ENCODE results near the gene EBF3. TPM values are rescaled to one million over a fixed set of nuclear protein-coding genes. Genes with fewer than 3 reads are reported as not detected.

Gene EBF3
- total RNA-seq, 1 experiment from 2014 or later: not detected

DNA sequence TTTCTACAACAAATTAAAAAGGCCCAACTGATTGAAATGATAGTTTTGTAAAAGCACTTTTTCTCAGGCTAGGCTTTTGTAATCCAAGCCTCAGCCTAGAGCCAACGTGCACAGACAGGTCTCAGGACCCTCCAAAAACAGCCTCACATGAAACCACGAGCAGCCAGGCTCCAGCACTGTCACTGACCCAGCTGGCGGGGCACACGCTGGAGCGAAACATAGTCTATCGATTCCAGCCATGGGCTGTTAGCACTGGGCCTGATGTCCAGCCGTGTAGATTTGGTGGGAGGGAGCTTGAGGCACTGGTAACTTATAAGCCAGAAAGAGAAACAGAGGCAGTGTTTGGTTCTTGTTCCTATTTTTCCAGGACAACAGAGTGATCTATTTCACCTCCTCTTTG lies 104.5 kb downstream of the EBF3 start:
- no peak overlapping the region for H2AFZ ChIP-seq (ENCODE audit: low read length)
- intact Hi-C loops (cut with micrococcal nuclease): no loop called here
- POLR2A ChIA-PET (ENCODE audit: unreplicated experiment): no interaction called here
- H3K9me2 ChIP-seq (replicated peaks; ENCODE audit: low read length): no peaks in the 10 kb centered on the region
- no peak overlapping the region for H3K4me2 ChIP-seq (ENCODE audit: low read length)
- no peaks in the 10 kb centered on the region for H3K36me3 ChIP-seq (ENCODE audit: low read depth, low read length)
- H3K27me3 ChIP-seq (ENCODE audit: low read length): peaks cover 32% of the 10 kb centered on the region
- BruUV-seq (replicated peaks): no TSS peak
- H3F3A ChIP-seq (ENCODE audit: low read length, unreplicated experiment): no peaks in the 10 kb centered on the region
- no peaks in the 10 kb centered on the region for H4K20me1 ChIP-seq (ENCODE audit: low read length)
- TF ChIP-seq EZH2 (IDR thresholded peaks at IDR 0.05; ENCODE audit: low read length, unreplicated experiment): no peak
- no peak for TF ChIP-seq EZH2phosphoT487 (IDR thresholded peaks at IDR 0.05; ENCODE audit: borderline replicate concordance, low read length)
- TF ChIP-seq, protein P1, sequence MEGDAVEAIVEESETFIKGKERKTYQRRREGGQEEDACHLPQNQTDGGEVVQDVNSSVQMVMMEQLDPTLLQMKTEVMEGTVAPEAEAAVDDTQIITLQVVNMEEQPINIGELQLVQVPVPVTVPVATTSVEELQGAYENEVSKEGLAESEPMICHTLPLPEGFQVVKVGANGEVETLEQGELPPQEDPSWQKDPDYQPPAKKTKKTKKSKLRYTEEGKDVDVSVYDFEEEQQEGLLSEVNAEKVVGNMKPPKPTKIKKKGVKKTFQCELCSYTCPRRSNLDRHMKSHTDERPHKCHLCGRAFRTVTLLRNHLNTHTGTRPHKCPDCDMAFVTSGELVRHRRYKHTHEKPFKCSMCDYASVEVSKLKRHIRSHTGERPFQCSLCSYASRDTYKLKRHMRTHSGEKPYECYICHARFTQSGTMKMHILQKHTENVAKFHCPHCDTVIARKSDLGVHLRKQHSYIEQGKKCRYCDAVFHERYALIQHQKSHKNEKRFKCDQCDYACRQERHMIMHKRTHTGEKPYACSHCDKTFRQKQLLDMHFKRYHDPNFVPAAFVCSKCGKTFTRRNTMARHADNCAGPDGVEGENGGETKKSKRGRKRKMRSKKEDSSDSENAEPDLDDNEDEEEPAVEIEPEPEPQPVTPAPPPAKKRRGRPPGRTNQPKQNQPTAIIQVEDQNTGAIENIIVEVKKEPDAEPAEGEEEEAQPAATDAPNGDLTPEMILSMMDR (conservative IDR thresholded peaks at IDR 0.05; ENCODE audit: low read depth, low read length): no peak
- no peak for DNase-seq
- no peak overlapping the region for H3K4me3 ChIP-seq (ENCODE audit: low read length)
- H3K9ac ChIP-seq (ENCODE audit: low read length): no peak overlapping the region
- H3K9me3 ChIP-seq (ENCODE audit: low read length): no peaks in the 10 kb centered on the region
- no peak overlapping the region for H3K27ac ChIP-seq (ENCODE audit: low read length)
- H3K4me1 ChIP-seq (ENCODE audit: insufficient read depth, low read length): no peaks in the 10 kb centered on the region
- CTCF ChIA-PET: no interaction called here
- no peaks in the 10 kb centered on the region for H3K79me2 ChIP-seq (ENCODE audit: low read length)
- ATAC-seq: no peak

DNA sequence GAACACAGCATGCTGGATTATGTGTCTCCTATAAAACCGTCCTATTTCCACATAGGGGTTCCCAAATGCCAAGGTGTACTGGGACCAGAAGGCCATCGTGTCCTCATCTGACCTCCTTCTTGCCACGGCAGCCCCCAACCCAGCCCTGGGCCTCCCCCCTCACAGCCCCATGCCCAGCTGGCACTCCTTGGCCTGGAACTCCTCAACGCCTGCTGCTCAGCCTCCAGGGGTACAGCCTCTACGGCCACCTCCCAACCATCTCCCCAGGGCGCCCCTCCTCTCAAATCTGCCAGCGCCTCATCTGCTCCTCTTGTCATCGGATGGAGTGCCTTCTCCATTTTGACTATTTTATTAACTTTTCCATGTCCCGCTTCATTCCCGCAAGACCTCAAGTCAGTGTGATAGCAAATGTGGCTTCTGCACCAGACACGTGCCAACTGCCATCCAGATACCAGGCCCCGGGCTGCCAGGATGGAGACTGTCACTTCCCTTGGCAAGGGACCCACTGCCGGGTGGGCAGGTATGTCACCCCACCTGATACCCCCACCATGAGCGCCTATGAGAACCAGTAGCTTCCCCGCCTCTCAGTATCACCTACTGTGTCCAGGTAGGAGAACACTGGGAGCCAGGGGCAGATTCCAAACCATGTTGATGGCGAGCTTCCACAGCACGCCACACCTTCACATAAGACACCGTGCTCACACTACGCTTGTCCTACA lies 106.7 kb downstream of the EBF3 start:
- Histone ChIP-seq H3K4me3 (ENCODE audit: low read length) (no peak overlapping the region), H3K79me2 (ENCODE audit: low read length) (no peaks in the 10 kb centered on the region), H3K27me3 (ENCODE audit: low read length) (peaks cover 41% of the 10 kb centered on the region), H3K27ac (ENCODE audit: low read length) (no peak overlapping the region), H3K4me1 (ENCODE audit: insufficient read depth, low read length) (no peaks in the 10 kb centered on the region), H3K9me3 (ENCODE audit: low read length) (no peaks in the 10 kb centered on the region), H4K20me1 (ENCODE audit: low read length) (no peaks in the 10 kb centered on the region), H2AFZ (ENCODE audit: low read length) (no peak overlapping the region), H3K9me2 (replicated peaks; ENCODE audit: low read length) (no peaks in the 10 kb centered on the region), H3F3A (ENCODE audit: low read length, unreplicated experiment) (no peaks in the 10 kb centered on the region), H3K36me3 (ENCODE audit: low read depth, low read length) (no peaks in the 10 kb centered on the region), H3K4me2 (ENCODE audit: low read length) (no peak overlapping the region), H3K9ac (ENCODE audit: low read length) (no peak overlapping the region)
- intact Hi-C loops (cut with micrococcal nuclease): no loop called here
- CTCF ChIA-PET: no interaction called here
- POLR2A ChIA-PET (ENCODE audit: unreplicated experiment): no interaction called here
- TF ChIP-seq EZH2phosphoT487 (IDR thresholded peaks at IDR 0.05; ENCODE audit: borderline replicate concordance, low read length): no peak
- TF ChIP-seq, protein P1 (conservative IDR thresholded peaks at IDR 0.05; ENCODE audit: low read depth, low read length): no peak
- TF ChIP-seq EZH2 (IDR thresholded peaks at IDR 0.05; ENCODE audit: low read length, unreplicated experiment): no peak
- BruUV-seq (replicated peaks): no TSS peak
- no peak for ATAC-seq
- no peak for DNase-seq

DNA sequence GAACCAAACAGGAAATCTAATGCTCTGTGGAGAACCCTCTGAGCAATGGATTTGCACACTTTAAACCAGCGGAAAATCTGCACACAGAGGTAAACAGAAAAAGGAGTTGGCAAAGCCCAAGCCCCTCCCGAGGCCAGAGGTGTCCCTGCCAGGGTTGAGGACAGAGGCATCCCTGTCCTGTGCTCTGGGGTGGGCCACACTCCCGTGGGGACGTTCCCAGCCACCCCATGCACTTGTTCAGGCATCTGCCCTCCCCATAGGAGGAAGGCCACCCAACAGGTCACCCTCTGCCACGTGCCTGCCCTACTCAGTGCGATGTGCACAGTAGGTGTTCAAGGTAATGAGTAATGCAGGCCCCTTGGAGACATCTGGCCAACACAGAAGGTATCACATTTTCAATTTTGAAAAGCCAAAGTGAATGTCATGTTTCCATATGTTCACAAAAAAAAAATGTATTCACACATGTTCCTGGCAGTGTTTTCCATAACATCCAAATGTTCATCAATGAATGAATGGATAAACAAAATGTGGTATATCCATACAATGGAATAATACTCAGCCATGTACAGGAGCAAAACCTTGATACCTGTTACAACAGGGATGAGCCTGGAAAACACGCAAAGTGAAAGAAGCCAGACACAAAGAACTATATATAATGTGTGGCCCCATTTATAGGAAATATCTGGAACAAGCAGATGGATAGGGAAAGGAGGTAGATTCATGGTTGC lies 108.1 kb downstream of the EBF3 start:
- no peak overlapping the region for H3K4me2 ChIP-seq (ENCODE audit: low read length)
- H3K27ac ChIP-seq (ENCODE audit: low read length): no peak overlapping the region
- no peak for ATAC-seq
- no peak overlapping the region for H3K9ac ChIP-seq (ENCODE audit: low read length)
- no peak overlapping the region for H3K4me3 ChIP-seq (ENCODE audit: low read length)
- H3F3A ChIP-seq (ENCODE audit: low read length, unreplicated experiment): no peaks in the 10 kb centered on the region
- no peaks in the 10 kb centered on the region for H3K9me3 ChIP-seq (ENCODE audit: low read length)
- CTCF ChIA-PET: no interaction called here
- no peaks in the 10 kb centered on the region for H3K4me1 ChIP-seq (ENCODE audit: insufficient read depth, low read length)
- H4K20me1 ChIP-seq (ENCODE audit: low read length): no peaks in the 10 kb centered on the region
- no peaks in the 10 kb centered on the region for H3K36me3 ChIP-seq (ENCODE audit: low read depth, low read length)
- no peak for DNase-seq
- peaks cover 44% of the 10 kb centered on the region for H3K27me3 ChIP-seq (ENCODE audit: low read length)
- no peaks in the 10 kb centered on the region for H3K79me2 ChIP-seq (ENCODE audit: low read length)
- H2AFZ ChIP-seq (ENCODE audit: low read length): no peak overlapping the region
- intact Hi-C loops (cut with micrococcal nuclease): no loop called here
- no TSS peak for BruUV-seq (replicated peaks)
- POLR2A ChIA-PET (ENCODE audit: unreplicated experiment): no interaction called here
- TF ChIP-seq EZH2 (IDR thresholded peaks at IDR 0.05; ENCODE audit: low read length, unreplicated experiment) (no peak), EZH2phosphoT487 (IDR thresholded peaks at IDR 0.05; ENCODE audit: borderline replicate concordance, low read length) (no peak)
- TF ChIP-seq, protein P1 (conservative IDR thresholded peaks at IDR 0.05; ENCODE audit: low read depth, low read length): no peak
- H3K9me2 ChIP-seq (replicated peaks; ENCODE audit: low read length): no peaks in the 10 kb centered on the region
